GM12878 (cell line): ENCODE data around the gene ATF2. TPM values are rescaled to one million over a fixed set of nuclear protein-coding genes. Genes with fewer than 3 reads are reported as not detected.

Experiments
- ATAC-seq: fragments of 200-7000 bp; cut with Tn5 transposase; 3 replicates; pipeline ENCODE4 v1.9.1; 2020; ENCODE audit warnings: mild to moderate bottlenecking, moderate library complexity
- BruUV-seq: library from RNA; stranded (reverse); fragments of 400-500 nt; replicated peaks from 2 replicates; lab custom pipeline; 2021; lab: Mats Ljungman, UMichigan
- CTCF ChIA-PET: fragments of 300-600 bp; sonication (Branson Sonifier 250); formaldehyde crosslinking; extraction: SDS; loops from one replicate; lab custom pipeline; 2021; ENCODE audit warnings: inconsistent platforms; lab: Yijun Ruan, JAX
- POLR2A ChIA-PET: fragments of 350-600 bp; formaldehyde crosslinking; extraction: SDS; loops from one replicate; lab custom pipeline; 2021; ENCODE audit warnings: inconsistent platforms; lab: Charles Lee
- RAD21 ChIA-PET: fragments of 300-600 bp; sonication (Branson Sonifier 250); formaldehyde crosslinking; loops from one replicate; lab custom pipeline; 2023; ENCODE audit warnings: antibody characterized with exemption; ENCODE audit not compliant: unreplicated experiment; lab: Charles Lee
- SMC1A ChIA-PET: fragments of 300-600 bp; sonication (Branson Sonifier 250); formaldehyde crosslinking; loops from one replicate; lab custom pipeline; 2023; ENCODE audit not compliant: unreplicated experiment, uncharacterized antibody; lab: Charles Lee
- DNase-seq: peaks from one replicate; pipeline ENCODE4 v3.0.0-alpha.2; 2011; ENCODE audit warnings: low read depth, low spot score
- FAIRE-seq: peaks from 3 replicates; lab custom pipeline; 2011; peaks lifted over from hg19 to GRCh38; lab: Jason Lieb, UNC
- H2AFZ ChIP-seq: 2 replicates; pipeline ENCODE4 v1.6.0; 2011; ENCODE audit warnings: low read depth, low read length, control low read depth; ENCODE audit not compliant: control insufficient read depth
- H3K27ac ChIP-seq: 2 replicates; pipeline ENCODE4 v1.5.1; 2011; ENCODE audit warnings: control low read depth; ENCODE audit not compliant: control insufficient read depth, insufficient read depth
- H3K27me3 ChIP-seq, 2 experiments: replicated peaks in 1 of 2; 2 replicates each; pipeline versions ENCODE4 v1.6.0 to v1.6.1; 2011; ENCODE audit warnings: low read length in 1 of 2; ENCODE audit not compliant: control insufficient read depth in 2 of 2, insufficient read depth in 2 of 2
- H3K36me3 ChIP-seq, 2 experiments: 2 replicates each; pipeline ENCODE4 v1.5.1; 2011; ENCODE audit warnings: low read length in 1 of 2; ENCODE audit not compliant: control insufficient read depth in 2 of 2, insufficient read depth in 2 of 2
- H3K4me1 ChIP-seq: 2 replicates; pipeline ENCODE4 v1.6.1; 2011; ENCODE audit warnings: mild to moderate bottlenecking, low read length, moderate library complexity, mixed read lengths; ENCODE audit not compliant: control insufficient read depth, insufficient read depth
- H3K4me2 ChIP-seq: 2 replicates; pipeline ENCODE4 v1.6.0; 2011; ENCODE audit warnings: control low read depth; ENCODE audit not compliant: control insufficient read depth, insufficient read depth
- H3K4me3 ChIP-seq: fragments of 200-600 bp; sonication (generic); 2 replicates; pipeline ENCODE4 v1.5.1; 2016
- H3K79me2 ChIP-seq: 2 replicates; pipeline ENCODE4 v1.6.0; 2011; ENCODE audit warnings: low read length; ENCODE audit not compliant: control insufficient read depth, insufficient read depth
- H3K9ac ChIP-seq: 2 replicates; pipeline ENCODE4 v1.8.0; 2011; ENCODE audit warnings: low read length, control low read depth, mixed read lengths; ENCODE audit not compliant: control insufficient read depth, insufficient read depth
- H3K9me3 ChIP-seq: replicated peaks from 3 replicates; pipeline ENCODE4 v1.5.1; 2011; ENCODE audit warnings: mild to moderate bottlenecking, low read length; ENCODE audit not compliant: control insufficient read depth, insufficient read depth
- H4K20me1 ChIP-seq: 2 replicates; pipeline ENCODE4 v1.6.0; 2011; ENCODE audit not compliant: control insufficient read depth, insufficient read depth
- ATF7 ChIP-seq: fragments of 450-650 bp; IDR thresholded peaks from 2 replicates; pipeline ENCODE4 v1.6.1; 2016; ENCODE audit warnings: low read depth, mild to moderate bottlenecking
- BACH1 ChIP-seq: fragments of 450-650 bp; IDR thresholded peaks from 2 replicates; pipeline ENCODE4 v1.6.1; 2017; ENCODE audit warnings: mild to moderate bottlenecking, borderline replicate concordance
- BMI1 ChIP-seq: fragments of 450-650 bp; IDR thresholded peaks from 2 replicates; pipeline ENCODE4 v1.6.1; 2016; ENCODE audit warnings: mild to moderate bottlenecking, moderate library complexity, borderline replicate concordance
- HDAC2 ChIP-seq: fragments of 200-600 bp; sonication (generic); IDR thresholded peaks from 2 replicates; pipeline ENCODE4 v1.6.1; 2017
- NFIC ChIP-seq: IDR thresholded peaks from 2 replicates; pipeline ENCODE4 v1.6.1; 2012; ENCODE audit warnings: low read depth, mild to moderate bottlenecking, inconsistent platforms, low read length, moderate library complexity
- PAX5 ChIP-seq: IDR thresholded peaks from 2 replicates; pipeline ENCODE4 v1.6.1; 2011; ENCODE audit warnings: low read depth, low read length, borderline replicate concordance
- PKNOX1 ChIP-seq: fragments of 450-650 bp; IDR thresholded peaks from 2 replicates; pipeline ENCODE4 v1.6.1; 2016; ENCODE audit warnings: mild to moderate bottlenecking
- POLR2A ChIP-seq: IDR thresholded peaks from 2 replicates; pipeline ENCODE4 v1.6.1; 2011; ENCODE audit warnings: low read depth, mild to moderate bottlenecking, low read length
- PRDM15 ChIP-seq: fragments of 450-650 bp; formaldehyde crosslinking; IDR thresholded peaks from 2 replicates; pipeline ENCODE4 v1.4.0; 2020; ENCODE audit warnings: mild to moderate bottlenecking, moderate library complexity
- SMARCA5 ChIP-seq: fragments of 450-650 bp; IDR thresholded peaks from 2 replicates; pipeline ENCODE4 v1.6.1; 2017; ENCODE audit warnings: mild to moderate bottlenecking
- SRF ChIP-seq, 2 experiments: IDR thresholded peaks; 2 replicates each; pipeline ENCODE4 v1.6.1; 2011; ENCODE audit warnings: low read depth in 2 of 2, low read length in 2 of 2, mild to moderate bottlenecking in 1 of 2, moderate library complexity in 1 of 2
- WRNIP1 ChIP-seq: IDR thresholded peaks from 2 replicates; pipeline ENCODE4 v1.6.1; 2011; ENCODE audit warnings: low read depth, low read length, improper control_type of control experiment, borderline replicate concordance
- ZNF384 ChIP-seq: IDR thresholded peaks from 2 replicates; pipeline ENCODE4 v1.6.1; 2012; ENCODE audit warnings: low read depth, mild to moderate bottlenecking, low read length, improper control_type of control experiment, borderline replicate concordance
- WGBS: methylation state at CpG from one replicate; pipeline ENCODE4 v1.1.6; 2016; ENCODE audit warnings: low lambda C conversion rate; ENCODE audit not compliant: insufficient replicate concordance, insufficient coverage; ENCODE audit errors: missing lambda C conversion rate; 5-methylcytosine and 5-hydroxymethylcytosine counted together
- in situ Hi-C: fragments of 300-500 bp; cut with MboI; formaldehyde crosslinking; loops from 9 replicates; pipeline ENCODE4 v1.14.3; 2018; ENCODE audit warnings: mixed read lengths
- intact Hi-C: fragments of 100-400 bp; cut with micrococcal nuclease; formaldehyde crosslinking; loops from one replicate; pipeline ENCODE4 v1.14.2; 2022; ENCODE audit not compliant: unreplicated experiment
- polyA plus RNA-seq, 11 experiments: library from polyadenylated mRNA; depleted of rRNA in 4 of 11; unstranded in 6 of 11; stranded (reverse) in 5 of 11; fragments of >200 nt; fragmentation: Nextera tagmentation in 4 of 11; fragmentation: Illumina TruSeq in 1 of 11; extraction: Ambion mirVana in 4 of 11; extraction: Trizol in 1 of 11; gene quantifications; 1 replicate in 1 of 11; 2 replicates in 10 of 11; pipeline versions ENCODE4 v1.2.1 to v1.2.3, GENCODE V29; 2011 to 2016; ENCODE audit warnings: inconsistent platforms in 2 of 11, missing spikeins in 2 of 11, low read depth in 1 of 11
- total RNA-seq, 4 experiments: library from RNA; depleted of rRNA in 3 of 4; stranded (reverse); fragments of >200 nt in 3 of 4; fragmentation: Illumina TruSeq in 1 of 4; extraction: Trizol in 1 of 4; gene quantifications; 2 replicates each; pipeline versions ENCODE4 v1.2.1 to v1.2.3, GENCODE V29; 2013 to 2021

The ATF2 gene
- total and polyA plus RNA-seq, 10 of the 15 experiments (the other 5 are each of a cell fraction or from before 2014, with no cell fraction given), result 10.3 to 78.0 (median 36.0) TPM

DNA sequence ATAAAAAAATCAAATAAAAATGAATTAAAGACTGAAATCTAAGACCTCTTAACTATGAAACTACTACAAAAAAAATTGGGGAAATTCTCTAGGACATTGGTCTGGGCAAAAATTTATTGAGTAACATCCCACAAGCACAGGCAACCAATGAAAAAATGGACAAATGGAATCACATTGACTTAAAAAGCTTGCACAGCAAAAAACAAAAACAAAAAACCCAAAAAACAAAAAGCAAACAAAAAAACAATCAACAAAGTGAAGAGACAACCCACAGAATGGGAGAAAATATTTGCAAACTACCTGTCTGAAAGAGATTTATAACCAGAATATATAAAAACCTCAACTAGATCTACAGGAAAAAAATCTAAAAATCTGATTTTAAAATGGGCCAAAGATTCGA lies 99.5 kb downstream of the ATF2 start:
- Histone ChIP-seq H2AFZ (no peak overlapping the region), H3K27ac (no peak overlapping the region), H3K9me3 (no peaks in the 10 kb centered on the region), H3K9ac (no peak overlapping the region), H3K27me3 (no peaks in the 10 kb centered on the region), H3K4me1 (no peaks in the 10 kb centered on the region), H3K4me2 (no peak overlapping the region), H3K4me3 (no peak overlapping the region), H4K20me1 (no peaks in the 10 kb centered on the region), H3K79me2 (no peaks in the 10 kb centered on the region), H3K36me3 (peaks cover 0 to 5% of the 10 kb centered on the region in 2 experiments; a peak in 2 of 4 replicates)
- BruUV-seq, result TSS peak; percentile 14
- ATAC-seq (no peak), FAIRE-seq (no peak), DNase-seq (no peak)
- SMC1A ChIA-PET, result no interaction called here
- CTCF ChIA-PET, result no interaction called here
- in situ Hi-C loops, result no loop called here
- WGBS, result 100% methylated on average over 1 of the region's 1 CpG
- TF ChIP-seq SMARCA5 (no peak), ZNF384 (no peak), PAX5 (no peak), NFIC (no peak), PKNOX1 (no peak)
- POLR2A ChIA-PET, result no interaction called here
- intact Hi-C loops, result no loop called here
- RAD21 ChIA-PET, result no interaction called here

DNA sequence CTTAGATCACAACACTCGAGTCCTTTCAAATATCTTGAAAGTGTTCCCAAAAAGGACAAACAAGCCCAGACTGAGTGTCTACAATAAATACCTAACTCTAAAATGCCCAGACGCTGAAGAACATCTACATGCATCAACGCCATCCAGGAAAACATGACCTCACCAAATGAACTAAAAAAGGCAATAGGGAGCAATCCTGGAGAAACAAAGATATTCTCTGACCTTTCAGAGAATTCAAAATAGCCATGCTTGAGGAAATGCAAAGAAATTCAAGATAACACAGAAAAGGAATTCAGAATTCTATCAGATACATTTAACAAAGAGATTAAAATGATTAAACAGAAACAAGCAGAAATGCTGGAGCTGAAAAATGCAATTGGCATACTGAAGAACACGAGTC lies 101.6 kb downstream of the ATF2 start:
- Histone ChIP-seq H2AFZ (no peak overlapping the region), H3K9ac (no peak overlapping the region), H3K4me3 (no peak overlapping the region), H3K79me2 (no peaks in the 10 kb centered on the region), H3K27me3 (no peaks in the 10 kb centered on the region), H4K20me1 (no peaks in the 10 kb centered on the region), H3K4me2 (no peak overlapping the region), H3K9me3 (no peaks in the 10 kb centered on the region), H3K4me1 (no peaks in the 10 kb centered on the region), H3K27ac (no peak overlapping the region), H3K36me3 (peaks cover 0 to 2% of the 10 kb centered on the region in 2 experiments; a peak in 2 of 4 replicates)
- ChIA-PET RAD21 (no interaction called here), SMC1A (no interaction called here), CTCF (interaction anchor here (1.2 kb wide), 1 partner anchor 317 kb away, joined by 4 read pairs; no protein-coding TSS in a partner anchor), POLR2A (interaction anchor here (0.6 kb wide), 1 partner anchor 29 kb away, joined by 3 read pairs; no protein-coding TSS in a partner anchor)
- ATAC-seq, result no peak
- no TSS peak for BruUV-seq
- intact Hi-C loops (no loop called here), in situ Hi-C loops (no loop called here)
- FAIRE-seq, result no peak
- 95% methylated on average over 4 of the region's 4 CpGs for WGBS
- DNase-seq, result no peak
- TF ChIP-seq ATF7 (no peak), SRF (IDR thresholded peaks at IDR 0.05; ENCODE audit: low read depth in 2 of 2, low read length in 2 of 2) (no peak), BMI1 (no peak), WRNIP1 (no peak), HDAC2 (no peak), PRDM15 (CRISPR knock-in tag) (no peak), POLR2A (no peak), BACH1 (no peak)
